HG03159 (cell line): ENCODE measurements around the gene C1D.
A peak's percentile ranks its signal among the peaks of the same experiment; 100 is the strongest.

Experiments used
- ATAC-seq: cut with Tn5 transposase; IDR thresholded peaks from one replicate; pipeline ENCODE4 v1.9.1; 2021; ENCODE audit warnings: mild to moderate bottlenecking, moderate library complexity; ENCODE audit not compliant: unreplicated experiment

C1D gene

GRCh38 chr2:68059784-68060525, 2.8 kb downstream of the C1D start:
- no peak for ATAC-seq

GRCh38 chr2:68057658-68058396, 5.0 kb downstream of the C1D start:
- no peak for ATAC-seq

- ATAC-seq = no peak
Measured at GRCh38 chr2:68052717-68053422, 9.9 kb downstream of the C1D start.

GRCh38 chr2:68050353-68050752, 12.5 kb downstream of the C1D start:
- no peak for ATAC-seq

- ATAC-seq = no peak
Measured at GRCh38 chr2:68046642-68047240, 16.1 kb downstream of the C1D start.

GRCh38 chr2:68046224-68046623, 16.6 kb downstream of the C1D start:
- no peak for ATAC-seq

GRCh38 chr2:68045342-68045741, 17.5 kb downstream of the C1D start:
- ATAC-seq = no peak

- no peak for ATAC-seq
Measured at GRCh38 chr2:68044099-68044498, 18.7 kb downstream of the C1D start.

GRCh38 chr2:68043695-68044094, 19.1 kb downstream of the C1D start:
- no peak for ATAC-seq

GRCh38 chr2:68043032-68043431, 19.8 kb downstream of the C1D start:
- no peak for ATAC-seq

GRCh38 chr2:68041704-68042245, 21.0 kb downstream of the C1D start:
- ATAC-seq = no peak

- ATAC-seq = no peak
Measured at GRCh38 chr2:68040078-68040477, 22.7 kb downstream of the C1D start.

- no peak for ATAC-seq
Measured at GRCh38 chr2:68039317-68039716, 23.5 kb downstream of the C1D start.

GRCh38 chr2:68032702-68033101, 30.1 kb downstream of the C1D start:
- no peak for ATAC-seq

GRCh38 chr2:68031542-68032160, 31.2 kb downstream of the C1D start:
- ATAC-seq = peak; percentile 84

GRCh38 chr2:68031043-68031442, 31.8 kb downstream of the C1D start:
- ATAC-seq = no peak

GRCh38 chr2:68030529-68030928, 32.3 kb downstream of the C1D start:
- no peak for ATAC-seq

GRCh38 chr2:68027959-68028358, 34.8 kb downstream of the C1D start:
- no peak for ATAC-seq

- ATAC-seq = no peak
Measured at GRCh38 chr2:68024450-68024849, 38.4 kb downstream of the C1D start.

- ATAC-seq = no peak
Measured at GRCh38 chr2:68023904-68024303, 38.9 kb downstream of the C1D start.

- ATAC-seq = no peak
Measured at GRCh38 chr2:68018727-68019126, 44.1 kb downstream of the C1D start.
